Adipocyte (in vitro differentiated cells): ENCODE results near the gene INTS6.
A peak's percentile ranks its signal among the peaks of the same experiment; 100 is the strongest.

Experiments
- DNase-seq: peaks from one replicate; pipeline ENCODE4 v3.0.0-alpha.2; 2015; ENCODE audit warnings: low read depth
- H3K27me3 ChIP-seq: replicated peaks from 2 replicates; pipeline ENCODE4 v1.7.0; 2013; ENCODE audit warnings: mild to moderate bottlenecking, low read length, moderate library complexity; ENCODE audit not compliant: control insufficient read depth, insufficient read depth
- H3K36me3 ChIP-seq: 2 replicates; pipeline ENCODE4 v1.7.0; 2013; ENCODE audit warnings: low read length, mild to moderate bottlenecking, moderate library complexity; ENCODE audit not compliant: control insufficient read depth, insufficient read depth, severe bottlenecking
- H3K4me1 ChIP-seq: 2 replicates; pipeline ENCODE4 v1.7.0; 2013; ENCODE audit warnings: mild to moderate bottlenecking, low read length, moderate library complexity; ENCODE audit not compliant: control insufficient read depth, insufficient read depth
- H3K4me3 ChIP-seq: 2 replicates; pipeline ENCODE4 v1.7.0; 2013; ENCODE audit warnings: mild to moderate bottlenecking, low read length, moderate library complexity
- H3K9ac ChIP-seq: 2 replicates; pipeline ENCODE4 v1.7.0; 2013; ENCODE audit warnings: mild to moderate bottlenecking, low read length, moderate library complexity
- H3K9me3 ChIP-seq: 2 replicates; pipeline ENCODE4 v1.7.0; 2013; ENCODE audit warnings: mild to moderate bottlenecking, low read length, moderate library complexity; ENCODE audit not compliant: control insufficient read depth

Gene INTS6

DNA sequence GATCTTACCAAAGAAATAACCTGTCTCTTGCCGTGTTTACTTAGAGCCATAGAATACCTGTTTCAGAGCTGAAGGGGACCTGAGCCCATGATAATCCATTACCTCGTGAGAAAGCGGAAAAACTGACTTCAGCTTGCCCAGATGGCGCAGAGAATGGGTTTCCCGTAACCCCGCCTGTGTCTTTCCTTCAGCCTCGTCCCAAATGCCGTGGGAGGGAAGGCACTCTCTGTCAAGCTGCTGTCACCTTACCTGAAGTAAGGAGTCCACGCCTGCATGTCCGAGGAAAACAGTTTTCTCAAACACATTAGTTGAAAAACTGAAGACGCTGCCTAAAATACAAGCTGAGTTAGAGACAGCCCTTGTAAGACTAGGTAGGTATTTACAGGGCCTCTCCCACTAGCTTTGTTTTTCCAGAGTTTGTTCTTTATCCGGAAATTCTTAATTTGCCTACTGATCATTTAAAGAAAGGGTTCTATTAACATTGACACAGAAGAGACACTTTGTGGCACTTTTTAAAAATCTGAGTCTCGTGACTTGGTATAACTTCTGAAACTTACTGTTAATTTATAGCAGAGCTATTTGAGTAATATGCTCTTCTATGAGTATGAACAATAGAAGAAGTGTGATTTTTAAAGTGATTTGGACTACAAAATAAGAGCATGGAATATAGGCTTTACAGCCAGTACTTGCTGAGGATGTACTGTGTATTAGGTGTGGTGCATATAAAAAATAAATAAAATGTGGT lies 1.3 kb upstream of the INTS6 start:
- peaks cover 24% of the 10 kb centered on the region for H3K36me3 ChIP-seq
- peaks cover 26% of the 10 kb centered on the region for H3K4me1 ChIP-seq
- peak overlapping the region; percentile 87 for H3K4me3 ChIP-seq
- no peaks in the 10 kb centered on the region for H3K27me3 ChIP-seq
- peak; percentile 49 for DNase-seq
- no peaks in the 10 kb centered on the region for H3K9me3 ChIP-seq
- peak overlapping the region; percentile 93 for H3K9ac ChIP-seq

DNA sequence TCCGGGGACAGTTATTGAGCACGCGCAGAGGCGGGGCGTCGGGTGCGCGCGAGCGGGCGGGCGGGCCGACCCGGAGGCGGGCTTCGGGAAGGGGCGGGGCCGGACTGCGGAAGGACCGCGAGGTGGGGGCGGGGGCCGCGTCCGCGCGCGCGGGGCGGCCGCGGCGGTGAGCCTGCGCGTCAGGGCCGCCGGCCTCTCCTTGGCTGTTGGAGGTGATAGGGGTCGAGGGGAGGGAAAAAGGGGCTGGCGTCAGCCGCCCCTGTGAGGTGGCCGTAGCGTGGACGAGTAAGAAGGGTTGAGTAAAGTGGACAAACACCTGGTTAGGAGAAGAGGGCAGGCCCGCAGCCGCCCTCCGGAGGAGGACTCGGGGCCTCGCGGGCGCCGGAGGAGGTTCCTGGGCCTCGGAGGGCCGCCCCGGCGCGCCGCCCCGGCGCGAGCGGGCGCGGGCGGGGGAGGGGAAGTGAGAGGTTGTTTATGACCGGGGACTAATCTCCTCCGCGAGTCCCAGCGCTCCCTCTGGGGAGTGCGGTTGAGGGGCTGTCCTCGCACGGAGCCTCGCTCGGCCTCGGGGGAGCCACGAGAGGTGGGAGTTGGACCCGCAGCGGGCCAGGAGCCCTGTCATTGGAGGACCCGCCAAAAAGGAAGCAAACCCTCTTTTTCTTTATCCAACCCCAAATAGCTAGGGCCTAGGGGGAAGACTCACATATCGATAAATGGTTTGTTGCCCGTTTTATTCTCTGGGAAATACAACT lies 547 bp upstream of the INTS6 start:
- Histone ChIP-seq H3K27me3 (no peaks in the 10 kb centered on the region), H3K9ac (peak overlapping the region; percentile 93), H3K9me3 (no peaks in the 10 kb centered on the region), H3K4me1 (peaks cover 27% of the 10 kb centered on the region), H3K4me3 (peak overlapping the region; percentile 87), H3K36me3 (peaks cover 29% of the 10 kb centered on the region)
- peak; percentile 83 for DNase-seq

DNA sequence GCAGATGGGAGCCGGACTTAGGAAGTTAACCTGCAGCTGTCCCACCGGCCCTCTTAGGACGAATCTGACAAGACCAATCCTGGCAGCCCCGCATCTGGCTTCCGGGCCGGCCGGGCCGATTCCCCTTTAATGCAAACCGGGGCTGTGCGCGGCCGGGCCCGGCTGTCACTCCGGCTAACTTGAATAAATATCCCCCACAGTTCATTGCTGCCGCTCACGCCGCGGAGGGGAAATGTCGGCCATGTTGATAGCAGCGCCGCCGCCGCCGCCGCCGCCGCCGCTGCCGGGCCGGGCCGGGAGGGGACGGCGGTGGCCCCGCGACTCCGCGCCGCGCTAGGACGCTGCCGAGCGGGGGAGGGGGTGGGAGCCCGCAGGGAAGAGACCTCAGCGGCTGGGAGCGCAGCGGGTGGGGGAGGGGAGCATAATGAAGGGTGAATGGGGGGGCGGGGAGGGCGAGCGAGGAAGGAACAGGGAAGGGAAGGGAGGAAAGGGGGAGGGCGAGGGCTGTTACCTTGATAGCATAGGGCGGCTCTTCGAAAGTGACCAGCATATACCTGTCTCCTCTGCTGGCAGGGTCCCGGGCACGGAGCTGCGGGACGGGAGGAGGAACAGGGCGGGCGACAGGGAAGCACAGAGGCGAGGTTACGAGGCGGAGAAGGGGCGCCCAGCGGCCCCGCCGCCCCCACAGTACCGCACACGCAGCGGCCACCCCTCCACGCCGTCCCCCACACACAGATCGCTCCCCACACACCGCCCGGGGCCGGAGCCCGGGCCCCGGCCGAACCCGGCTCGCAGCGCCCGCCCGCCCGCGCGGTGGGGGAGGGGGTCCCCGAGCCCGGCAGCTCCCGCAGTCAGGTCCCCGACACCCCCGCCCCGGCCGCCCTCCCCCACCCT lies 1.1 kb downstream of the INTS6 start:
- H3K36me3 ChIP-seq, result peaks cover 29% of the 10 kb centered on the region
- H3K4me3 ChIP-seq, result peak overlapping the region; percentile 90
- peaks cover 27% of the 10 kb centered on the region for H3K4me1 ChIP-seq
- no peaks in the 10 kb centered on the region for H3K27me3 ChIP-seq
- no peaks in the 10 kb centered on the region for H3K9me3 ChIP-seq
- DNase-seq, result peak; percentile 87
- H3K9ac ChIP-seq, result peak overlapping the region; percentile 97

DNA sequence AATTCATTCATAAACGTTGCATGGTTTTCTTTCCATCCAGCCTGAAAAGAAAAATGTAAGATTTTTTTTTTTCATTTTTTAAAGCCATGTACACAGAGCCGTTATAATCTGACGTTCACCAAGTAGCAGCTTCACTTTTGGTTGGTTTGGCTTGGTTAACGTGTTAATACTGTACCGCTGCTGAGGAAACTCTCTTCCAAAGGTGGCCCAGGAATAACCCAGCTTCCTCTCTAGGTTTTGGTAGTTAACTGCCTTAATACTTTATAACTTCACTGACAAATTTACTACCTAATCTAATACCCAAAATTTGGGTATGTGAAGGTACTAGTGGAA lies 1.7 kb downstream of the INTS6 start:
- Histone ChIP-seq H3K9ac (peak overlapping the region; percentile 97), H3K36me3 (peaks cover 33% of the 10 kb centered on the region), H3K4me3 (peak overlapping the region; percentile 84), H3K4me1 (peaks cover 31% of the 10 kb centered on the region), H3K27me3 (no peaks in the 10 kb centered on the region), H3K9me3 (no peaks in the 10 kb centered on the region)
- DNase-seq, result peak; percentile 31

DNA sequence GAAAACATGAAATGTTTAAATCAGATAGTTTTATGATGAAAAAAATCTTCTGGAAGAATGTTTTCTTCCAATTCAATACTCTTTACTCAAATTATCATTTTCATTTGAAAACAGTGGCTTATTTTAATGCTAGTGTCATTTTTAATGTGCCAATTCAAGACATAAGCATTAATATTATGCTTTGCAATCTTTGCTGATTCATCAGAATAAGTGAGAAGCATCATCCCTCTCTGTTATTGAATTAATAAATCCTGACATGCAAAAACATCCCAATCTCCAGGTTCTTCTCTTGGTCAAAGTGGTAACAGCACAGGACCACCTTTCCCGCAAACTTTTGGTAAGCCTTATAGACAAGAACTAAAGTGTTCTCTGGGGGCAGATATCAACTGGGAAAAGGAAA lies 3.8 kb downstream of the INTS6 start:
- Histone ChIP-seq H3K36me3 (peaks cover 27% of the 10 kb centered on the region), H3K4me3 (no peak overlapping the region), H3K27me3 (no peaks in the 10 kb centered on the region), H3K4me1 (peaks cover 34% of the 10 kb centered on the region), H3K9ac (no peak overlapping the region), H3K9me3 (no peaks in the 10 kb centered on the region)
- no peak for DNase-seq

DNA sequence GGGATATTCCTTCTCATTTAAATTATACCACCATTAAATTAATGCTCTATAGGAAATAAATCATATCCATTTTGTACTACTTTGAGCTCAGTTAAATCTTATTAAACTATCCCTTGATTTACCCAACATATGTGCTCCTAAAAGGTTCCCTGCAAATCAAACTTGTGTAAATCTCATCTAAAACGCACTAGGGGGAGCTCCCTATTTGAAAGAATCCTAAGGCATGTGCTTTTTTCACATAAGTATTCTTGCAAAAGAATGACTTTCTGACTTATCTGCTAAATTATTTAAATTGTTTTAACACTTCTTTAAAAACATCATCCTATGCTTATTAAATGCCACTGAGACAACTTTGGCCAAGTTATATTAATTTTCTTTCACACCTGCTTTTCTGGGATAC lies 7.9 kb downstream of the INTS6 start:
- H3K36me3 ChIP-seq, result peaks cover 18% of the 10 kb centered on the region
- H3K9me3 ChIP-seq, result no peaks in the 10 kb centered on the region
- H3K9ac ChIP-seq, result no peak overlapping the region
- H3K4me1 ChIP-seq, result peaks cover 20% of the 10 kb centered on the region
- DNase-seq, result peak; percentile 67
- H3K4me3 ChIP-seq, result no peak overlapping the region
- no peaks in the 10 kb centered on the region for H3K27me3 ChIP-seq

DNA sequence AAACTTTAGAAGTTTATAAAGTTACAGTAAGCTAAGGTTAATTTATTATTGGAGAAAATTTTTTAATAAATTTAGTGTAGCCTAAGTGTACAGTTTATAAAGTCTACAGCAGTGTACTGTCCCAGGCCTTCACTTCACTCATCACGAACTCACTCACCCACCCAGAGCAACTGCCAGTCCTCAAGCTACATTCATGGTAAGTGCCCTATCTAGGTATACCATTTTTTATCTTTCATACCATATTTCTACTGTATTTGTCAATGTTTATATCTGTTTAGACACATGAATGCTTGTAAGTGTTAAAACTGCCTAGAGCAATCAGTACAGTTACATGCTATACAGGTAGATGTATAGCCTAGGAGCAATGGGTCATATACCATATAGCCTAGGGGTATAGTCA lies 12.5 kb downstream of the INTS6 start:
- no peak overlapping the region for H3K9ac ChIP-seq
- H3K9me3 ChIP-seq, result no peaks in the 10 kb centered on the region
- H3K4me3 ChIP-seq, result no peak overlapping the region
- DNase-seq, result no peak
- no peaks in the 10 kb centered on the region for H3K36me3 ChIP-seq
- H3K4me1 ChIP-seq, result peaks cover 6% of the 10 kb centered on the region
- no peaks in the 10 kb centered on the region for H3K27me3 ChIP-seq

DNA sequence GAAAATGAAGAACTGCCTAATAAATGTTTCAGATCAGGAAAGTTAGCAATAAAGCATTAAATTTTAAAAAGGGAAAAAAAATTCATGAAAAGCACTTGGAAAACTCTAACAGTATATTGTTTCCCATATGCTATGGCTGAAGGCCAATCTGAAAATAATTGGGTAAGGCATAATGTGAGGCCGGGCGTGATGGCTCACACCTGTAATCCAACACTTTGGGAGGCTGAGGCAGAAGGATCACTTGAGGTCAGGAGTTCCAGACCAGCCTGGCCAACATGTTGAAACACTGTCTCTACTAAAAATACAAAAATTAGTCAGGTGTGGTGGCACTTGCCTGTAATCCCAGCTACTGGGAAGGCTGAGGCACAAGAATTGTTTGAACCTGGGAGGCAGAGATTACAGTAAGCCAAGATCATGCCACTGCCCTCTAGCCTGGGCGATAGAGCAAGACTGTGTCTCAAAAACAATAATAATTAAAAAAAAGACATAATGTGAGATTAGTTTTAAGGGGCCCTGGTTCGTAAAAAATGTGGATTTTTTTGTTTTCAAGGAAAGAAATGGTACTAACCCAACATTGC lies 15.2 kb downstream of the INTS6 start:
- no peaks in the 10 kb centered on the region for H3K27me3 ChIP-seq
- no peak for DNase-seq
- H3K4me1 ChIP-seq, result no peaks in the 10 kb centered on the region
- H3K9me3 ChIP-seq, result no peaks in the 10 kb centered on the region
- H3K4me3 ChIP-seq, result no peak overlapping the region
- no peak overlapping the region for H3K9ac ChIP-seq
- no peaks in the 10 kb centered on the region for H3K36me3 ChIP-seq

DNA sequence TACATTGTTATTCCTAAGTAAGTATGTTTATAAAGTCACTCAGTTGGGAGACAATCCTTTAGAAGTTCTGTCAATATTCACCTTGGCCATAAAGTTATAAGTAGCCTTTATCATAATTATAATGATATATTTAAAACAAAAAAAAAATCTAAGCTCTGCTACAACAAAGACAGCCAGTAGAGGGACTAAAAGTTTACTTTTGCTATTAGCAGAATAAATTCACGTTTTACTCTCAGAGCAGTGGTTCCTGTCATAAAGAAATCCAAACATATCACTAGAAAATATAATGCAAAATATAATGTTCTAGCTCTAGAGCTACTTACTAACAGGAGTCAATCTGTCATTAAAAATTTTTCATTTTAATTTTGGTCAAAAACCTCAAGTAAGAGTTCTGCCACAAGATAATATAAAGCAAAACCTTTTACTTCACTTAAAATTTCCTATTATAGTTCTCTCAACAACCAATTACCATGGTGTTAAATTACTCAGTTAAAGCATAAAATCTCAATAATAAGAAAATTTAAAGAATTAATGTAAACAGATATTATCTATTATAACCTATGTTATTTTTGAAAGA lies 17.7 kb downstream of the INTS6 start:
- no peaks in the 10 kb centered on the region for H3K27me3 ChIP-seq
- no peaks in the 10 kb centered on the region for H3K4me1 ChIP-seq
- no peak overlapping the region for H3K4me3 ChIP-seq
- H3K9ac ChIP-seq, result no peak overlapping the region
- H3K36me3 ChIP-seq, result no peaks in the 10 kb centered on the region
- H3K9me3 ChIP-seq, result no peaks in the 10 kb centered on the region
- peak; percentile 73 for DNase-seq

DNA sequence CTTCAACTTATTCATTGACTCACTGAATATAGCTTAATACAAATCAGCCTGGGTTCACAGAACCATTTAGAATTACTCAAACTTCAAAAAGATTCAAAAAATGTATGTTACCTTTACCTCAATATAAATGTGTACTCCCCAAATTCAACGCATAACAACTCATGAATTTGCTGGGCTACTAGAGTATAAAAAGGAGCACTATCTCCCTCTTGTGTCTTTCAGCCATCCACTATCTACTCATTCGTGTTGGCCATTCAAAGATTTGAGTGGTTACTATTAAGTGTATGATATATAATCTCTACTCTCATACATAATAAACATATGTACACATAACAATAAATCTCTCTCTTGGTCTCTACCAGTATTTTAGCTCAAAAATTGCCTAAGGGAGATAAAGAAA lies 20.3 kb downstream of the INTS6 start:
- H3K9ac ChIP-seq, result no peak overlapping the region
- H3K9me3 ChIP-seq, result no peaks in the 10 kb centered on the region
- peaks cover 15% of the 10 kb centered on the region for H3K36me3 ChIP-seq
- H3K4me3 ChIP-seq, result no peak overlapping the region
- no peaks in the 10 kb centered on the region for H3K4me1 ChIP-seq
- no peak for DNase-seq
- no peaks in the 10 kb centered on the region for H3K27me3 ChIP-seq
